GM19455 (cell line): ENCODE data around the gene NR3C2.
"Not testable (repeated sequence)": the region's sequence is repeated elsewhere in the genome, so short reads cannot be mapped to it uniquely, and the experiment has no call there.

Source experiments
- ATAC-seq: cut with Tn5 transposase; IDR thresholded peaks from one replicate; pipeline ENCODE4 v1.9.1; 2021; ENCODE audit not compliant: unreplicated experiment

NR3C2 gene

GRCh38 chr4:148225639-148226038 lies 216.6 kb downstream of the NR3C2 start:
- no peak for ATAC-seq

- ATAC-seq = no peak
Measured at GRCh38 chr4:148224476-148224875, 217.7 kb downstream of the NR3C2 start.

- no peak for ATAC-seq
Measured at GRCh38 chr4:148222991-148223660, 219.1 kb downstream of the NR3C2 start.

- peak; percentile 93 for ATAC-seq
Measured at GRCh38 chr4:148216866-148217814, 225.1 kb downstream of the NR3C2 start.

- no peak for ATAC-seq
Measured at GRCh38 chr4:148216321-148216720, 225.9 kb downstream of the NR3C2 start.

GRCh38 chr4:148215202-148215601 lies 227.0 kb downstream of the NR3C2 start:
- no peak for ATAC-seq

- no peak for ATAC-seq
Measured at GRCh38 chr4:148214529-148215166, 227.6 kb downstream of the NR3C2 start.

- ATAC-seq = no peak
Measured at GRCh38 chr4:148211533-148211932, 230.7 kb downstream of the NR3C2 start.

GRCh38 chr4:148210661-148211060 lies 231.6 kb downstream of the NR3C2 start:
- no peak for ATAC-seq

GRCh38 chr4:148207068-148207467 lies 235.1 kb downstream of the NR3C2 start:
- ATAC-seq = no peak

- no peak for ATAC-seq
Measured at GRCh38 chr4:148205476-148205875, 236.7 kb downstream of the NR3C2 start.

- no peak for ATAC-seq
Measured at GRCh38 chr4:148204892-148205291, 237.3 kb downstream of the NR3C2 start.

- ATAC-seq = no peak
Measured at GRCh38 chr4:148204171-148204570, 238.0 kb downstream of the NR3C2 start.

- no peak for ATAC-seq
Measured at GRCh38 chr4:148203056-148203898, 238.9 kb downstream of the NR3C2 start.

- no peak for ATAC-seq
Measured at GRCh38 chr4:148200960-148201359, 241.3 kb downstream of the NR3C2 start.

- no peak for ATAC-seq
Measured at GRCh38 chr4:148196164-148196563, 246.1 kb downstream of the NR3C2 start.

- no peak for ATAC-seq
Measured at GRCh38 chr4:148192526-148192925, 249.7 kb downstream of the NR3C2 start.

GRCh38 chr4:148187454-148188222 lies 254.6 kb downstream of the NR3C2 start:
- ATAC-seq = not testable (repeated sequence)

- no peak for ATAC-seq
Measured at GRCh38 chr4:148184922-148185321, 257.3 kb downstream of the NR3C2 start.
